Measurements from ENCODE around the gene C1QTNF12.

GRCh38 chr1:1239614-1240347 lies 6.7 kb downstream of the C1QTNF12 start:
- TF ChIP-seq REST (IDR thresholded peaks at IDR 0.05; ENCODE audit: unreplicated experiment), result no peak
- TF ChIP-seq CTCF (conservative IDR thresholded peaks at IDR 0.05; ENCODE audit: low read depth in 2 of 2), result no peak
- TF ChIP-seq POLR2AphosphoS5 (IDR thresholded peaks at IDR 0.05; ENCODE audit: low read depth), result no peak
- no peak for TF ChIP-seq EZH2 (IDR thresholded peaks at IDR 0.05; ENCODE audit: low read depth, unreplicated experiment)
- no peak for TF ChIP-seq EZH2phosphoT487 (IDR thresholded peaks at IDR 0.05; ENCODE audit: unreplicated experiment)
- TF ChIP-seq ZNF331 (CRISPR knock-in tag; IDR thresholded peaks at IDR 0.05; ENCODE audit: low read depth), result no peak
- TF ChIP-seq JUNB (IDR thresholded peaks at IDR 0.05; ENCODE audit: unreplicated experiment), result no peak
- TF ChIP-seq ETS1 (IDR thresholded peaks at IDR 0.05), result no peak
- no peak for TF ChIP-seq CREB1 (CRISPR knock-in tag; IDR thresholded peaks at IDR 0.05; ENCODE audit: low read depth)
- TF ChIP-seq ZNF114 (CRISPR knock-in tag; IDR thresholded peaks at IDR 0.05), result no peak
- TF ChIP-seq NANOG (IDR thresholded peaks at IDR 0.05; ENCODE audit: borderline replicate concordance), result no peak
